HepG2 (cell line): ENCODE results near the gene TP63. TPM values are rescaled to one million over a fixed set of nuclear protein-coding genes. Genes with fewer than 3 reads are reported as not detected.

Experiments used
- ATAC-seq: fragments of 200-7000 bp; cut with Tn5 transposase; 3 replicates; pipeline ENCODE4 v1.9.1; 2020; ENCODE audit warnings: mild to moderate bottlenecking, moderate library complexity
- BruUV-seq: library from RNA; stranded (reverse); fragments of 400-500 nt; replicated peaks from 2 replicates; lab custom pipeline; 2021; lab: Mats Ljungman, UMichigan
- CTCF ChIA-PET: fragments of 300-600 bp; formaldehyde crosslinking; extraction: SDS; loops from one replicate; lab custom pipeline; 2021; ENCODE audit warnings: low total read pairs, inconsistent platforms, low intra/inter-chr PET ratio; lab: Yijun Ruan, JAX
- POLR2A ChIA-PET: fragments of 350-600 bp; sonication (Branson Sonifier 250); formaldehyde crosslinking; loops from one replicate; lab custom pipeline; 2020; ENCODE audit warnings: antibody characterized with exemption, inconsistent platforms; lab: Yijun Ruan, JAX
- DNase-seq: peaks from one replicate; pipeline ENCODE4 v3.0.0-alpha.2; 2015; ENCODE audit warnings: low spot score
- FAIRE-seq: peaks from 3 replicates; lab custom pipeline; 2011; peaks lifted over from hg19 to GRCh38; lab: Jason Lieb, UNC
- H2AFZ ChIP-seq: one replicate; pipeline ENCODE4 v1.6.1; 2011; ENCODE audit warnings: low read length, inconsistent platforms
- H3K27ac ChIP-seq: fragments of 300-600 bp; 3 replicates; pipeline ENCODE4 v1.8.0; 2011; ENCODE audit warnings: mixed run types, mild to moderate bottlenecking, mixed read lengths, low read length, inconsistent platforms; ENCODE audit not compliant: insufficient read depth; ENCODE audit errors: extremely low read length
- H3K27me3 ChIP-seq, 2 experiments: fragments of 200-600 bp in 1 of 2; 2 replicates in 1 of 2; 3 replicates in 1 of 2; pipeline versions ENCODE4 v1.6.0 to v1.8.0; 2011; ENCODE audit warnings: low read length in 2 of 2, mild to moderate bottlenecking in 2 of 2, moderate library complexity in 2 of 2, inconsistent platforms in 1 of 2; ENCODE audit not compliant: insufficient read depth in 2 of 2, control insufficient read depth in 1 of 2
- H3K36me3 ChIP-seq, 2 experiments: fragments of 200-600 bp in 1 of 2; replicated peaks in 1 of 2; 2 replicates in 1 of 2; 3 replicates in 1 of 2; pipeline versions ENCODE4 v1.5.1 to v1.8.0; 2011; ENCODE audit warnings: low read length in 2 of 2, inconsistent platforms in 1 of 2; ENCODE audit not compliant: insufficient read depth in 2 of 2, control insufficient read depth in 1 of 2
- H3K4me1 ChIP-seq: 2 replicates; pipeline ENCODE4 v1.5.1; 2012; ENCODE audit warnings: low read length, inconsistent platforms; ENCODE audit not compliant: insufficient read depth
- H3K4me2 ChIP-seq: 2 replicates; pipeline ENCODE4 v1.6.0; 2011; ENCODE audit warnings: low read depth, low read length, inconsistent platforms
- H3K4me3 ChIP-seq, 3 experiments: fragments of 200-600 bp in 1 of 3; sonication (generic), shearing (Covaris generic) in 1 of 3; replicated peaks in 1 of 3; 2 replicates each; pipeline ENCODE4 v1.5.1; 2011 to 2016; ENCODE audit warnings: low read length in 3 of 3, inconsistent platforms in 2 of 3, low read depth in 2 of 3, mild to moderate bottlenecking in 2 of 3, control low read depth in 1 of 3, mixed read lengths in 1 of 3; ENCODE audit not compliant: insufficient read depth in 1 of 3
- H3K79me2 ChIP-seq: one replicate; pipeline ENCODE4 v1.6.1; 2011; ENCODE audit warnings: low read length, inconsistent platforms; ENCODE audit not compliant: insufficient read depth
- H3K9ac ChIP-seq: 2 replicates; pipeline ENCODE4 v1.6.0; 2011; ENCODE audit warnings: mild to moderate bottlenecking, low read depth, low read length, inconsistent platforms; ENCODE audit not compliant: insufficient read depth
- H3K9me3 ChIP-seq: 2 replicates; pipeline ENCODE4 v1.5.1; 2012; ENCODE audit warnings: mild to moderate bottlenecking, low read length
- H4K20me1 ChIP-seq: 2 replicates; pipeline ENCODE4 v1.6.0; 2011; ENCODE audit warnings: inconsistent platforms, mild to moderate bottlenecking, low read length, moderate library complexity; ENCODE audit not compliant: insufficient read depth
- KDM4B ChIP-seq: sonication (generic); formaldehyde crosslinking; IDR thresholded peaks from 2 replicates; pipeline ENCODE4 v1.4.0; 2020; ENCODE audit warnings: missing genetic modification reagents
- KDM5A ChIP-seq: fragments of 200-600 bp; sonication (generic); IDR thresholded peaks from 2 replicates; pipeline ENCODE4 v1.7.0; 2018; ENCODE audit warnings: antibody characterized with exemption, mild to moderate bottlenecking, low read length, borderline replicate concordance
- NRL ChIP-seq: sonication (generic); formaldehyde crosslinking; IDR thresholded peaks from 2 replicates; pipeline ENCODE4 v1.5.0; 2020; ENCODE audit warnings: missing genetic modification reagents, mild to moderate bottlenecking, moderate library complexity, borderline replicate concordance
- PPARG ChIP-seq: conservative IDR thresholded peaks from 2 replicates; pipeline ENCODE4 v1.6.1; 2016; ENCODE audit warnings: missing biosample characterization, missing genetic modification reagents
- RFX1 ChIP-seq: fragments of 450-650 bp; IDR thresholded peaks from 2 replicates; pipeline ENCODE4 v1.6.1; 2017
- ZNF570 ChIP-seq: sonication (generic); formaldehyde crosslinking; IDR thresholded peaks from 2 replicates; pipeline ENCODE4 v1.4.0; 2020; ENCODE audit warnings: mild to moderate bottlenecking, missing genetic modification reagents, borderline replicate concordance
- ZNF660 ChIP-seq: sonication (generic); formaldehyde crosslinking; IDR thresholded peaks from 2 replicates; pipeline ENCODE4 v1.5.1; 2020; ENCODE audit warnings: mild to moderate bottlenecking, low read depth, missing genetic modification reagents, borderline replicate concordance
- ZNF747 ChIP-seq: sonication (generic); formaldehyde crosslinking; IDR thresholded peaks from 2 replicates; pipeline ENCODE4 v1.8.1; 2023; ENCODE audit warnings: missing genetic modification reagents, mild to moderate bottlenecking, borderline replicate concordance
- WGBS: methylation state at CpG from one replicate; pipeline ENCODE4 v1.1.6; 2017; ENCODE audit warnings: low lambda C conversion rate; 5-methylcytosine and 5-hydroxymethylcytosine counted together
- in situ Hi-C: cut with HindIII; loops from 2 replicates; pipeline ENCODE4 v1.10.0; 2017; ENCODE audit warnings: low pct_unique_long_range_greater_than_20kb; ENCODE audit not compliant: extremely low pct_ligation_motif_present
- intact Hi-C: fragments of 100-400 bp; cut with micrococcal nuclease; formaldehyde crosslinking; loops from one replicate; pipeline ENCODE4 v1.10.0; 2022; ENCODE audit not compliant: unreplicated experiment
- polyA plus RNA-seq, 8 experiments: library from polyadenylated mRNA; depleted of rRNA in 3 of 8; stranded (reverse) in 7 of 8; unstranded in 1 of 8; fragments of >200 nt; fragmentation: Illumina TruSeq in 4 of 8; extraction: Trizol in 4 of 8; gene quantifications; 2 replicates each; pipeline versions ENCODE4 v1.2.1 to v1.2.3, GENCODE V29; 2011 to 2016; ENCODE audit warnings: low read depth in 4 of 8, missing spikeins in 1 of 8, mixed read lengths in 1 of 8; ENCODE audit not compliant: insufficient read depth in 1 of 8
- total RNA-seq, 5 experiments: library from RNA; depleted of rRNA; stranded (reverse); fragments of >200 nt; fragmentation: Illumina TruSeq; extraction: Trizol; gene quantifications; 2 replicates each; pipeline ENCODE4 v1.2.3, GENCODE V29; 2016; ENCODE audit warnings: low read depth in 1 of 5
- TF ChIP-seq, protein P1 (sequence below): sonication (generic); formaldehyde crosslinking; IDR thresholded peaks from 2 replicates; pipeline ENCODE4 v1.4.0; 2020; ENCODE audit warnings: missing genetic modification reagents

The TP63 gene
- total and polyA plus RNA-seq, 2 of the 13 experiments (the other 11 are each of a cell fraction or from before 2014, with no cell fraction given) = not detected

DNA sequence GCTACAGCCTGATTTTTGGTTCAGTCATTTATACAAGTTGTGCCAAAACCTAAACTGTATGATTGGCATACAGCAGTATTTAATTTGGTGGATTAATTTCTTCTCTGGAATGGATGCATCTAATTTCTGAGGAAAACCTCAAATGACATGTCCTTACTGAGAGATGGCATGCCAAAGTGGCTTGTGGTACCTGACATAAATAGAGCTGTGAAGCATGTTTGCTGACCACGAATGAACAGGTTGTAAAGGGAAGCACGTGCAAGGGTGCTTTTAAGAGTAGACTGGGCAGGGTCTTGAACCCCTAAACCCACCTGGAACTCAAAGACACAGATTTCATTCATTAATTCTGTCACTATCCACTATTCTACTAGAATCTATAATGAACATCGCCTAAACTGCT, 77.2 kb downstream of the TP63 start:
- no peak overlapping the region for H3K4me3 ChIP-seq
- no peaks in the 10 kb centered on the region for H3K27me3 ChIP-seq
- no peak for FAIRE-seq
- TF ChIP-seq, protein P1, sequence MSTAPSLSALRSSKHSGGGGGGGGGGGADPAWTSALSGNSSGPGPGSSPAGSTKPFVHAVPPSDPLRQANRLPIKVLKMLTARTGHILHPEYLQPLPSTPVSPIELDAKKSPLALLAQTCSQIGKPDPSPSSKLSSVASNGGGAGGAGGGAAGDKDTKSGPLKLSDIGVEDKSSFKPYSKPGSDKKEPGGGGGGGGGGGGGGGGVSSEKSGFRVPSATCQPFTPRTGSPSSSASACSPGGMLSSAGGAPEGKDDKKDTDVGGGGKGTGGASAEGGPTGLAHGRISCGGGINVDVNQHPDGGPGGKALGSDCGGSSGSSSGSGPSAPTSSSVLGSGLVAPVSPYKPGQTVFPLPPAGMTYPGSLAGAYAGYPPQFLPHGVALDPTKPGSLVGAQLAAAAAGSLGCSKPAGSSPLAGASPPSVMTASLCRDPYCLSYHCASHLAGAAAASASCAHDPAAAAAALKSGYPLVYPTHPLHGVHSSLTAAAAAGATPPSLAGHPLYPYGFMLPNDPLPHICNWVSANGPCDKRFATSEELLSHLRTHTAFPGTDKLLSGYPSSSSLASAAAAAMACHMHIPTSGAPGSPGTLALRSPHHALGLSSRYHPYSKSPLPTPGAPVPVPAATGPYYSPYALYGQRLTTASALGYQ (CRISPR knock-in tag) = no peak
- TF ChIP-seq RFX1 (no peak), KDM4B (no peak), ZNF747 (no peak), ZNF660 (no peak), PPARG (CRISPR knock-in tag) (no peak), NRL (CRISPR knock-in tag) (no peak), KDM5A (no peak), ZNF570 (CRISPR knock-in tag) (no peak)
- no peaks in the 10 kb centered on the region for H3K36me3 ChIP-seq
- POLR2A ChIA-PET = no interaction called here
- ATAC-seq = no peak
- H3K4me2 ChIP-seq = no peak overlapping the region
- no peak for DNase-seq
- CTCF ChIA-PET = no interaction called here
- in situ Hi-C loops = no loop called here
- no peak overlapping the region for H3K9ac ChIP-seq
- WGBS = 0% methylated on average over 3 of the region's 3 CpGs
- intact Hi-C loops = no loop called here
- no peaks in the 10 kb centered on the region for H3K4me1 ChIP-seq
- H2AFZ ChIP-seq = no peak overlapping the region
- no peaks in the 10 kb centered on the region for H3K79me2 ChIP-seq
- no peaks in the 10 kb centered on the region for H4K20me1 ChIP-seq
- H3K9me3 ChIP-seq = no peaks in the 10 kb centered on the region
- BruUV-seq = no TSS peak
- H3K27ac ChIP-seq = no peak overlapping the region
